ENCODE data around the gene YKT6.

The YKT6 gene

DNA sequence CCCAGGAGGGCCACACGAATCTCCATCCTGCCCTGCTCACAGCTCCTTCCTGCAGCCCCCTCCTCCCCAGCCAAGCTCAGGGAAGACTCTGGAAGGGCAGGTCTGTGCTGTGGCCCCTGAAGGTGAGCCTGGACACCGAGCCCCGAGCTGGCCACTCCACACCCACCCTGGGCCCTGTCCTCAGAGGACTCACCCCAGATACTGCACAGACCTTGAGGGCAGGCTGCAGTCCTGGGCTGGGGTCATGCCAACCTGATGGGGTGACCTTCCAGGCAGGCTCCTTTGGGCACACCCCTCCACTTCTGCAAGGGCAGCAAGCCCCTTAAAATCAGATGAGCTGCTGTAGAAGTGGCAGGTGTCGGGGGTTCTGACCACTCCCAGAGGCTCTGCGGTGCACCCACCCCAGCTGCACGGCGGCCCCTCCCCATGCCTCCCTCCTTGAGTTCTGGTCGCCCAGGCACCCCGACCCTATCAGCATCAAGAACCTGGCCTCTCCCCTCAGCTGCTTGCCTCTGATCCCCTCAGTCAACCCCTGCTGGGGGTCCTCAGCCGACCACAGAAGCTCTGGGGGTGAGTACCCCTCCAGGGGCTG is 24.3 kb downstream of the YKT6 start:
- H3K4me3 Mint-ChIP-seq = no peak overlapping the region
- ATAC-seq (no peak), DNase-seq (no peak)
- H3K27me3 Mint-ChIP-seq = no peaks in the 10 kb centered on the region
- H3K4me1 Mint-ChIP-seq = no peaks in the 10 kb centered on the region
- no peaks in the 10 kb centered on the region for H3K36me3 Mint-ChIP-seq (ENCODE audit: low read depth)
- H3K9me3 Mint-ChIP-seq = no peaks in the 10 kb centered on the region
- H3K27ac Mint-ChIP-seq = no peak overlapping the region

DNA sequence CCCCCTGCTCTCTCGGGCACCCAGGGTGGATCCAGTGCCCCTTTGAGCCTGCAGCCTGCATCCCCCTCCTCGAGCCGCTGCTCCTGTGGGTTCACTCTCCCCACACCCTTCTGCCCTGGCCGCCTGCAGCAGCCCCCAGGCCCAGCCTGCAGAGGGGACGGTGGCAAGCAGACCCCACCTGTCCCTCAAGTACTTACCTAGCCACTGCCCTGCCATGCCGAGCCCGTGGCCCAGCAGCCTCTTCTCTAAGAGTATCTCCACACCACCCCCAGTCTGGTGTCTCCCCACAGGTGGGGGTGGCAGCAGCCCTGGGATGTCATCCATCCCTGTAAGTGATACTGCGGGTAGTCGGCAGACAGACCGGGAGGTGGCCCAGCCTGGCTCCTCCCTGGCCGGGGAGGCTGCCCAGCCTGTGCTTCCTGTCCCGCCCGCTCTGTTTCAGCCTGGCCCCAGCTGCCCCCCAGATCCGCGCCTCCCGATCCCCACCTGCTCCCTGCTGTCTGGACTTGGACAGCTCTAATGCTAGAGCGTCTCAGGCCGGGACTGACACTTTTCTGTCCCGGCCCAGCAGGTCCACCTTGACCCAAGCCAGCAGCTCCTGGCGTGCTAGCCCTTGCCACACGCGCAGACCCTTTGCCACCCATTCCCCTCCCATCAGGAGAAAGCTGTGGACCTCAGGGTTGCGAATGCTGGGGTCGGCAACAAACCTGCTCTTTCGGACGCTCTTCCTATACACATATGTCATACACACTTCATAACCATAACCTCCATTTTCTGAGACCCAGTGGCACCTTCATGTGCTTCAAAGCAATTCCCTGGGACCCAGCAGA is 25.0 kb downstream of the YKT6 start:
- no peaks in the 10 kb centered on the region for H3K27me3 Mint-ChIP-seq
- ATAC-seq (no peak), DNase-seq (no peak)
- no peaks in the 10 kb centered on the region for H3K36me3 Mint-ChIP-seq (ENCODE audit: low read depth)
- no peak overlapping the region for H3K4me3 Mint-ChIP-seq
- H3K4me1 Mint-ChIP-seq = no peaks in the 10 kb centered on the region
- no peak overlapping the region for H3K27ac Mint-ChIP-seq
- no peaks in the 10 kb centered on the region for H3K9me3 Mint-ChIP-seq

DNA sequence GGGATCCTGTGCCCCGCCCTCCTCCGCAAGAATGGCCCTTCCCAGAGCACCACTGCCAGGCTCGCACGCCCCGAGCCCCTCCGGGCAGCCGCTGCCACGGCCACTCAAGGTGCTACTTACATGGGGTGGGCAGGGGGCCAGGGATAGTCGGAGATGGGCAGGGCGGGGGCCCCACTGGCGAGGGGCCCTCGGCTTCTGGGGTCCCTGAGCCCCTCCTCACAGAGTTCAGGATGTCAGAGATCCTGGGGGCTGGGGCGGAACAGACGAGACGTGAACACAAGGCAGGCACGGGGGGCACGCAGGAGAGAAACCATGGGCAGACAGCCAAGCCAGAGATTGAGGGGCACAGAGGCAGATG is 25.6 kb downstream of the YKT6 start:
- no peak for DNase-seq
- H3K4me1 Mint-ChIP-seq = no peaks in the 10 kb centered on the region
- H3K9me3 Mint-ChIP-seq = no peaks in the 10 kb centered on the region
- no peak overlapping the region for H3K4me3 Mint-ChIP-seq
- no peak overlapping the region for H3K27ac Mint-ChIP-seq
- no peaks in the 10 kb centered on the region for H3K27me3 Mint-ChIP-seq
- ATAC-seq = no peak
- no peaks in the 10 kb centered on the region for H3K36me3 Mint-ChIP-seq (ENCODE audit: low read depth)

DNA sequence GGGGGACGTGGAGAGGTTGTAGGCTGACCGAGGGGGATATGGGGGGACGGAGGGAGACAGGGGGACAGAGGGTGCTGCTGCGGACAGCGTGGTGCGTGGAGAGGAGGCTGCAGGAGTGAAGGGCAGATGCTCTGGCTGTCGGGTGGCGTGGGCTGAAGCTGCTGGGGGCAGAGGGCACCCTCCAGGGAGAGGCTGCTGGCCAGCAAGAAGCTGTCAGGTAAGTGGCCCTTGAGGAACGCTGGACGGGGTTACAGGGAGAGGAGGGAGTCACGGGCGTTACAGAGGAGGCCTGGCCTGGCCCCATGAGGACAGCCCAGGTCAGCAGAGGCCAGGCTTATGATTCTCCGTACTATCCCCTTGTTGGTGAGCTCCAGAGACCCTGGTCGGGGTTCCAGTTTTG is 27.1 kb downstream of the YKT6 start:
- Mint-ChIP-seq H3K36me3 (ENCODE audit: low read depth) (no peaks in the 10 kb centered on the region), H3K9me3 (no peaks in the 10 kb centered on the region), H3K27ac (no peak overlapping the region), H3K4me1 (no peaks in the 10 kb centered on the region), H3K4me3 (no peak overlapping the region), H3K27me3 (no peaks in the 10 kb centered on the region)
- DNase-seq (no peak), ATAC-seq (no peak)

DNA sequence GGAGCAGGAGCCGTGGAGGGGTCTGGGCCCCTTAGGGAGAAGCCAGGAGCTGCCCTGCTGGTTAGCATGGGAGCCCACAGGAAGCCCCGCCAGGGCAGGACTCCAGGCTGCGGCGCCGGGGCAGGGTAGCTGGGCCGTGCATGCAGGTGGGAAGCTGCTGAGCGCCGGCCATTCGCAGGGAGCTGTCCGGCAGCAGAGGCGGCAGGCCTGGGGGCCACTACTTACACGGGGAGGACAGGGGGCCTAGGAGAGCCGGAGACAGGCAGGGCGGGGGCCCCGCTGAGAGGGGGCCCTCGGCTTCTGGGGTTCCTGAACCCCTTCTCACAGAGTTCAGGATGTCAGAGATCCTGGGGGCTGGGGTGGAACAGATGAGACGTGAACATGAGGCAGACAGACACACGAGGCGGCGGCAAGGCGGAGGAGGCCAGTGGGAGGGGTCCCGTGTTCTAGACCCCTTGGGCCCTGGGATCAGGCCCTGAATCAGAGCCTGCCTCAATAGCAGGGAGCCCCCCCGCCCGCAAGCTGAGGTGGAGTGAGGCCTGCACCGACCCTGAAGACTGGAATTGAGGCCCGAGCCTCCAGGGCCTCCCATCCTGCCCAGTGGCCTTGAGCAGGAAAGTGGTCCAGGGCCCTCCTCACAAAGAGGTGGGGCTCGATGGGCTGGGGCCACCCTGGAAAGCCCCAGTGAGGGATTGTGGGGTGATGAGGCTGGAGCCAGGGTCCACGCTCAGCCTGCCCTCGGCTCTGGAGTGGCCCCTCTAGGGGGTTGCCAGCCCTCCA is 28.0 kb downstream of the YKT6 start:
- Mint-ChIP-seq H3K4me3 (no peak overlapping the region), H3K4me1 (no peaks in the 10 kb centered on the region), H3K9me3 (no peaks in the 10 kb centered on the region), H3K27me3 (no peaks in the 10 kb centered on the region), H3K36me3 (ENCODE audit: low read depth) (no peaks in the 10 kb centered on the region), H3K27ac (no peak overlapping the region)
- ATAC-seq (no peak), DNase-seq (no peak)

DNA sequence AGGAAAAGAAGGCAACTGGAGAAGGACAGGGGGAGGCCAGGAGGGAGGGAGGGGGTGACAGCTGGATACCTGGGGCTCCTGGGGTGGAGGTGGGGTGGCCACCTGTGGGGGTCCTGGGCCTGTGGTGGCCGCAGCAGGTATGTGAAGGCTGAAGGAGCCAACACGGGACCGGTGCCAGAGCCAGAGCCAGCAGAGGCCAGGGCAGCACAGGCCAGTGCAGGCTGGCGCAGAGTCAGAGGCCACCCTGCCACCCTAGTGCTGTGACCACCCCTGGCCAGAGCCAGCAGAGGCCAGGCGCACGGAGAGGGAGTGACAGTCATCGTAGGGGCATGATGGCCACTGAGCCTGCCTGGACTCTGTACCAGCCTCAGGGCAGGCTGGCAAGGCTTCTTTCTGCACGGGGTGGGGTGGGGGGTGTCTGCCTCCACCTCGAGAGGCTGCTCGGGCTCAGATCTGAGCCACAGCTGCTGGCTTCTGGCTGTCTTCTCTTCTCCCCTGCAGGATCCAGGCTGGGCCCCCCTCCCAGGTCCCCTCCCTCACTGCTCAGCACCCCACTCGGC is 28.8 kb downstream of the YKT6 start:
- no peaks in the 10 kb centered on the region for H3K9me3 Mint-ChIP-seq
- no peak overlapping the region for H3K4me3 Mint-ChIP-seq
- no peaks in the 10 kb centered on the region for H3K4me1 Mint-ChIP-seq
- no peaks in the 10 kb centered on the region for H3K27me3 Mint-ChIP-seq
- no peaks in the 10 kb centered on the region for H3K36me3 Mint-ChIP-seq (ENCODE audit: low read depth)
- no peak for ATAC-seq
- DNase-seq = no peak
- H3K27ac Mint-ChIP-seq = no peak overlapping the region

DNA sequence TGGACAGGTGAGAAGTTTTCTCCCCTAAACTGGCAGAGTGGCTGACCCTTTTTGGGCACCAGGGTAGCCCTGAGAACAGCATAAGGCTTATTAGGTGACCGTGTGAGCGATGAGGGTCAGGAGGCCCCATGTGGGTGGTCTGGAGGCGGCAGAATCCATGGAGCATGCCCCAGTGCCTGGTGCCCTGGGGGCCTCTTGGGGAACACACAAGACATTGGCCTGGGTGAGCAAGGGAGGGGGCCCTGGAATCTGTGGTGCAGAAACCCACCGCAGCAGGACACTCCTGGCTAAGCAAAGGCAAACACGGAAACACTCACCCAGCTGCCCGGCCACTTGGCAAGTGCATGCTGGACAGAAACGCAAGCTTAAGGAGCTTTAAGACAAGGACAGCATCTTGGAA is 29.5 kb downstream of the YKT6 start:
- H3K9me3 Mint-ChIP-seq = no peaks in the 10 kb centered on the region
- DNase-seq (no peak), ATAC-seq (no peak)
- no peaks in the 10 kb centered on the region for H3K4me1 Mint-ChIP-seq
- H3K4me3 Mint-ChIP-seq = no peak overlapping the region
- H3K27ac Mint-ChIP-seq = no peak overlapping the region
- no peaks in the 10 kb centered on the region for H3K27me3 Mint-ChIP-seq
- H3K36me3 Mint-ChIP-seq (ENCODE audit: low read depth) = no peaks in the 10 kb centered on the region

DNA sequence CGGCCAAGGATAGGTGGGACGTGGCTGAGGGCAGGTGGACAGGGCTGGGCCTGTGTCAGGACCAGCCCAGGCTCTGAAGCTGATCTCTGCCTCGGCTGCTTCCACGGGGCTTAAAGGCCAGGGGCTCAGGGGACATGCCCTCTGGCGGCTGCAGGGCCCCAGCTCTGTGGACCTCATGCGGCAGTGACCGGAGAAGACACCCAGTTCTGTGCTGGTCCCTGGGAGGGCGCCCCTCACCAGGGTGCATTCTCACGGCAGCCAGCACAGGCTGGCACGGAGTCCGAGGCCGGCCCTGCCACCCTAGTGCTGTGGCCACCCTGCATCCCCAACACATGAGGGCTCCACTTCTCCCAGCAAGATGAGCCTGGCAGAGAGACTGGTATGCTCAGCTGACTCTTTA is 30.3 kb downstream of the YKT6 start:
- Mint-ChIP-seq H3K27ac (no peak overlapping the region), H3K27me3 (no peaks in the 10 kb centered on the region), H3K36me3 (ENCODE audit: low read depth) (no peaks in the 10 kb centered on the region), H3K4me3 (no peak overlapping the region), H3K9me3 (no peaks in the 10 kb centered on the region), H3K4me1 (no peaks in the 10 kb centered on the region)
- ATAC-seq (no peak), DNase-seq (no peak)

DNA sequence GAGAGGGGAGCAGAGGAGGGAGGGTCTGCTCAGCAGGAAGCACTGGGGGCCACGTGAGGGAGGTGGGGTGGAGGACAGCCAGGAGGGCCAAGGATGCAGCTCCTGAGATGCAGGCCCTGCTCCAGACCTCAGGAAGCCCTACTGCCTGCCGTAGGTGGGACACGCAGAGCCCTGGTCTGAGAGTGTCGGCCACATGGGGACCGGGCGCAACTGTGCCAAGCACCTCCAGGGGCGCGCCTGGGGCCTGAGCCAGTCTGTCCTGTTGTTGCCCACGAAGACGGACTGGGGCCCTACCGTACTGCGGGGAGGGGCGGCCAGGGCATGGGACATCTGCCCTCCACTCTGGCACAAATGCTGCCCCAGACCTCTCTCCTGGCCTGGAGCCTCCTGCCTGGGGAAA is 31.6 kb downstream of the YKT6 start:
- H3K4me3 Mint-ChIP-seq = no peak overlapping the region
- no peaks in the 10 kb centered on the region for H3K27me3 Mint-ChIP-seq
- H3K4me1 Mint-ChIP-seq = no peaks in the 10 kb centered on the region
- H3K9me3 Mint-ChIP-seq = no peaks in the 10 kb centered on the region
- no peak for DNase-seq
- no peak for ATAC-seq
- no peaks in the 10 kb centered on the region for H3K36me3 Mint-ChIP-seq (ENCODE audit: low read depth)
- no peak overlapping the region for H3K27ac Mint-ChIP-seq

DNA sequence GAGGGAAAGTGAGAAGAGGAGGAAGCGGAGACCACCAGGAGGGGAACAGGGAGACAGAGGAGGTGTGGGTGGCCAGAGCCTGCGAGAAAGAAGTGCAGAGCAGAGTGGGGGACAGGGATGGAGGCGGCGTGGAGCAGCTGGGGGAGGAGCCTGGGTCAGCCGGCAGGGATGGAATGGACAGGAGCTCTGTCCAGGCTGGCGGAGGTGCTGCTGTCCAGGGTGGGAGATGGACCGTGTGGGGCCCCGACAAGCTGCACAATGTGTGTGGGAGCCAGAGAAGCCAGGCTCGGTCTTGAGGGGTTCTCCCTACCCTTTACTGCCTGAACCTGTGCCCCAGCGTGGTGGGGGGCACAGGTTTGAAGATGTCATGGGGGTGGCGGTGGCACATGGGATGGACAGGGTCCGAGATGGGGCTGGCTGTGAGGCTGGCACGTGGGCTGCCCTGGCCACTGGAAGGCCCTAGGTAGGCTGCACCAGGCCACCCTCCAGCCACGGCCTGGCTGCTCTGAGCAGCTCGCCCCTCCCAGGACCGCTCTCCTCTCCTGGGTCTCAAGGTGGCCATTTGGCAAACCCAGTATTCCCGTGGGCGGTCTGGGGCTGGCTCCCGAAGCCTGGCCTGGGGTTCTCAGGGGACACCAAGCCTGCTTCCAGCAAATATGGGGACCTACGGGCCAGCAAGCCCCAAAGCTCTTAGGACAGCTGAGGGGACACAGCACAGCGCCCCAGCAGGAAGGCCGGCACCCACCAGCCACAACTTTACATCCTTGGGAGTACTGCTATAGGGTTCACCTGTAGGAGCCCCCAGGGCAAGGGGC is 32.3 kb downstream of the YKT6 start:
- H3K27ac Mint-ChIP-seq = no peak overlapping the region
- ATAC-seq = no peak

DNA sequence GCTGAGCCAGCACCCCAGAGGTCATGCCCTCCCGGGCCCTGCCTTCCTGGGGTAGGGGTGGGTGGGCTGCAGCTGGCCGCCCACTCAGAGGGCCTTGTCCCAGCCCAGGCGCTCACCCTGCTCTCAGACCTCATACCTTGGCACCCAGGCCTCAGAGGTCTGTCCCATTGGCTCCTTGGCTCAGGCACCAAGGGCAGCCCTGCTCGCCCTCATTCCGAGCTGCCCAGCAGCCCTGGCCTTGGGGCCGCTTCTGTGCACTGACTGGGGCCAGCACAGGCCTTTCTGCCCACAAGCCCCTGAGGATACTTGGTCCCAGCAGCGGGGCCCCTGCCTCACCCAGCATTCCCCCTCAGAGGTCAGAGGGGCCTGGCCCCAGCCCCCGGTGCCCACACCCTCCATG is 34.3 kb downstream of the YKT6 start:
- H3K4me1 Mint-ChIP-seq = no peaks in the 10 kb centered on the region
- no peak for ATAC-seq
- no peaks in the 10 kb centered on the region for H3K9me3 Mint-ChIP-seq

More for the DNA sequence above, 32.3 kb downstream of the YKT6 start:
- Mint-ChIP-seq H3K4me3 (no peak overlapping the region), H3K36me3 (ENCODE audit: low read depth) (no peaks in the 10 kb centered on the region), H3K9me3 (no peaks in the 10 kb centered on the region), H3K4me1 (no peaks in the 10 kb centered on the region), H3K27me3 (no peaks in the 10 kb centered on the region)
- no peak for DNase-seq

DNA sequence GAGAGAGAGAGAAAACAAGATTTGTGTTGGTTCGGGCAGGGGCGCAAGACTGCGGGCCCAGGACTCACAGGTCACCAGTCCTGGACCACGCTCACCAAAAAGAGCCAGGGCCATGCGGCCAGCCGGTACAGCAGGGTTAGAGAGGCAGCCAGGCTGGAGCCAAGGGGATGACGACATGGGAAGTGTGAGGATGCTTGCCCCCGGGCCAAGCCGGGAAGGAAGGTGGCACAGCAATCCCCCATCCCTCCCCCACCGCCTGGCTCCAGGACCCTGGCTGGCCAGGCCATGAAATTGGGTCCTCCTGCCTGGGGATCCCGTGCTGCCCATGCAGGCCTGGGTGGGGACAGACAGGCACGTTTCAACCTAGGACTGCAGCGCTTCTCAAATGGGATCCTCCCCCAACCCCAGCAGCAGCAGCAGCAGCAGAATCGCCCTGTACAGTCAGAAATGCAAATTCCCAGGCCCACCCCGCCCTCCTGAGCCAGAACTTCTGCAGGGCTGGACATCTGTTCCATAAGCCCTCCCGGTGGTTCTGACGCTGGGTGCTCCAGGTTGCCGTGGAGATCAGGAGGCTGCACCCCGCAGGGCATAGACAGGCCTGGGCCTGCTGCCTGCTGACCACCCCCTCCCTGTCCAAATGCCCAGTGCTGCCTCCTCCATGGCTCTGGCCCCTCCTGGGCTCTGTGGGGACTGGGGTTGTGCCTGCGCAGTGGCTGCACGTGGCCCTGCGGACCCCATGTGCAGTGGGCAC is 35.0 kb downstream of the YKT6 start:
- Mint-ChIP-seq H3K9me3 (no peaks in the 10 kb centered on the region), H3K4me3 (no peak overlapping the region), H3K4me1 (no peaks in the 10 kb centered on the region), H3K27me3 (no peaks in the 10 kb centered on the region), H3K27ac (no peak overlapping the region), H3K36me3 (ENCODE audit: low read depth) (no peaks in the 10 kb centered on the region)
- DNase-seq = no peak
- no peak for ATAC-seq

More for the DNA sequence above, 34.3 kb downstream of the YKT6 start:
- Mint-ChIP-seq H3K27ac (no peak overlapping the region), H3K27me3 (no peaks in the 10 kb centered on the region), H3K4me3 (no peak overlapping the region), H3K36me3 (ENCODE audit: low read depth) (no peaks in the 10 kb centered on the region)
- DNase-seq = no peak

DNA sequence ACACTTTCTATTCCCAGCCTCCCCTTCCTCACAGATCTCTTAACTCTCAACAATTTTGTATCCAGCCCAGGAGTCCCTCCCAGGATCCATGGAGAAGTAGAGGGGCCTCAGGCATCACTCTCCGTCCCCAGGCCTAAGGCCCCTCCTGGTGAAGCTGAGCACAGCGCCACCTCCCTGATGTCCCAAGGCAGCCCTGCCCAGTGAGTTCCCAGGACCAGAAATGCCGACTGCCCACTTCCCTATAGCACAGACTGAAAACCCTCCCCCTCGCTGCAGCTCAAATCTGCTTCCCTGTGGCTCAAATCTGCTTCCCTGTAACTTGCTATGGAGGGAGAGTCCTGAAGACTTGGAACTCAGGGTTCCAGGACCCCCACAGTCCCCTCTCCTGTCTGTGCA is 35.6 kb downstream of the YKT6 start:
- H3K36me3 Mint-ChIP-seq (ENCODE audit: low read depth) = no peaks in the 10 kb centered on the region
- H3K27ac Mint-ChIP-seq = no peak overlapping the region
- H3K4me1 Mint-ChIP-seq = no peaks in the 10 kb centered on the region
- no peak overlapping the region for H3K4me3 Mint-ChIP-seq
- no peak for DNase-seq
- no peaks in the 10 kb centered on the region for H3K27me3 Mint-ChIP-seq
- H3K9me3 Mint-ChIP-seq = no peaks in the 10 kb centered on the region
- ATAC-seq = no peak

DNA sequence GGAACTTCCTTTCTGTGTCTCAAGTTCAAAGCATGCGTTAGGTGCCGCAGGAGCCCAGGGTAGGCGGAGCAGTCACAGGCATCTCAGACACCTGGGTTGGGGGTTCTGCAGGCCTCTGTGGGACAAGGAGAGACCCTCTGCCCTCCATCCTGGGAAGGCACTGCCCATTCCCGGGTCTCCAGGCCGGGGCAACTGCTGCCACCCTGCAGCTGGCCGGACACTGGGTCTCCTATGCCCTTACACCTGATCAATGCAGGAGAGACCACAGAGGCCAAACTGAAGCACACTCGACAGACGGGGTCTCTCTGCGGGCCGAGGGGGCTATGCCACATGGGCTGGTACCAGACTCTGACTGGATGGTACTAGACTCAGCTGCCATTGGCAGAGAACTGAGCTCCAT is 36.9 kb downstream of the YKT6 start:
- Mint-ChIP-seq H3K4me3 (no peak overlapping the region), H3K27me3 (no peaks in the 10 kb centered on the region), H3K27ac (no peak overlapping the region), H3K9me3 (no peaks in the 10 kb centered on the region), H3K36me3 (ENCODE audit: low read depth) (no peaks in the 10 kb centered on the region), H3K4me1 (no peaks in the 10 kb centered on the region)
- ATAC-seq = no peak
- DNase-seq = no peak
